ENCODE results near the gene SGMS2.

SGMS2 gene

DNA sequence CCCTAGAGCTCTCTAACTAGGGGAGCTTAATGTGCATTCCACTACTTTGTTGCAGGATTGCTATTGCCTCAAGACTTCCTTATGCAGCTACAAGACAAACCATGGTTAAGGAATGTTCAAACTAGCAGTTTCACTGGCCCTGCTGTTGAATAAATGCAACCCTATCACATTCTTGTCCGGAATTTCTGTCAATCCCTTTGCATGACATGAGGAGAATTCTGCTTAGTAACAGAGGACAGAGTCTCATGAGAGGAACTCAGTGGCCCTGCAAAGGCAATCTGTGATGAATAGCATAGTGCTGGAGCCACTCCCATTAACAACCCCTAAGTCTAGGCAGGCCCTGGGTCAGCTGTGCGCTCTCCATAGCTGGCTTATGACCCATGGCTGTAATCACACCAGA lies 30.7 kb upstream of the SGMS2 start:
- peak; percentile 87 for DNase-seq (ENCODE audit: low read depth)
- H3K4me3 ChIP-seq (ENCODE audit: low read length) = no peak overlapping the region
- TF ChIP-seq, protein P1, sequence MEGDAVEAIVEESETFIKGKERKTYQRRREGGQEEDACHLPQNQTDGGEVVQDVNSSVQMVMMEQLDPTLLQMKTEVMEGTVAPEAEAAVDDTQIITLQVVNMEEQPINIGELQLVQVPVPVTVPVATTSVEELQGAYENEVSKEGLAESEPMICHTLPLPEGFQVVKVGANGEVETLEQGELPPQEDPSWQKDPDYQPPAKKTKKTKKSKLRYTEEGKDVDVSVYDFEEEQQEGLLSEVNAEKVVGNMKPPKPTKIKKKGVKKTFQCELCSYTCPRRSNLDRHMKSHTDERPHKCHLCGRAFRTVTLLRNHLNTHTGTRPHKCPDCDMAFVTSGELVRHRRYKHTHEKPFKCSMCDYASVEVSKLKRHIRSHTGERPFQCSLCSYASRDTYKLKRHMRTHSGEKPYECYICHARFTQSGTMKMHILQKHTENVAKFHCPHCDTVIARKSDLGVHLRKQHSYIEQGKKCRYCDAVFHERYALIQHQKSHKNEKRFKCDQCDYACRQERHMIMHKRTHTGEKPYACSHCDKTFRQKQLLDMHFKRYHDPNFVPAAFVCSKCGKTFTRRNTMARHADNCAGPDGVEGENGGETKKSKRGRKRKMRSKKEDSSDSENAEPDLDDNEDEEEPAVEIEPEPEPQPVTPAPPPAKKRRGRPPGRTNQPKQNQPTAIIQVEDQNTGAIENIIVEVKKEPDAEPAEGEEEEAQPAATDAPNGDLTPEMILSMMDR (conservative IDR thresholded peaks at IDR 0.05; ENCODE audit: low read depth, low read length) = no peak

DNA sequence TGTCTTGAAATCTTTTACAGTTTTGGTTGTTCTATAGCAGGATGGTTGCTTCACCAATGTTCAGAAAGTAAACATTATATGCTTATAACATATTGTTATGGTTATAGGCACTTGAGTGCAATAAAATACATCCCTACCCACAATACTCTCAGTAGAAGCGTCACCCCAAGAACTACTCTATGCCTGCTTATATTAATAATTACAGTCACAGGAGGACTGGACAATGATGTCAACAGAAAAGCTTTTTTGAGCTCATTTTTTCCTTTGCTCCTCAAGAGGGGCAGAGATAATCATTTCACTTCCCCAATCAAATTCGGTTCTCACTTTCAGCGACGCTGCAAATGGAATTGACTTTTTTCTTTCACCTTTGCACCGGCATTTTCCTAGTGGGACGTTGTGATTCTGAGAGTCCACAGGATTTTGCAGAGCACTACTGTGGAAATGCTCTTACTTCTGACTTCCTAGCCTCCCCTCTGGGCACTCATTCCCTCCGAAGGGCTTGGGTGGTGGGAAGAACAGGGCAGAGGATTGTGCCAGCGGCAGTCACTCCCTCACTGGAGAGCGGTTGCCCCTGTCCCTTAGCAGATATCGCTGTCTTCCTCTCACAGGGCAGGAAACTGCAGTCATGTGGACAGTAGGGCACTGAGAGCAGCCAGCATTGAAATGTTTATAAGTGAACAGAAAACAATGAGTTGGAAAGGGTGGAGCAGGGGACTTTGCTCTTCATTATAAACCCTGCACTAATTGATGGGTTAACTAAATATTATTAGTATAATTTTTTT lies 24.9 kb upstream of the SGMS2 start:
- no peak overlapping the region for H3K4me3 ChIP-seq (ENCODE audit: low read length)
- DNase-seq (ENCODE audit: low read depth) = no peak

DNA sequence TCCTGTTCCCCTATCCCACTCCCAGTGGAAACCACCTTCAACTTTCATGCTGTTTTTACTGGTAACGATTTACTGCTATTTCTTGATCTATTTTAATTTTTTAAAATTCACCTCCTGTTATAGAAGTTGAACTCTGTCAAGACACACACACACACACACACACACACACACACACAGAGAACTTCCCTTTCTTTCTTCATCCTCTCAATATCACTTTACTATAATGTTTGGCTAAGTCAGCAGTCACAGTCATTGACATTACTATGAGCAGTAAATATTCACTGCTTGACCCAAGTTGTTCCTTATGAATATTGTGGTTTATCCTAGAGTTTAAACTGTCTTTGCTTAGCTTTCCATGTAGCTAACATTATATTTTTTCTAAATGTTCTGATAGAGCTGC lies 24.0 kb upstream of the SGMS2 start:
- TF ChIP-seq, protein P1 (conservative IDR thresholded peaks at IDR 0.05; ENCODE audit: low read depth, low read length) = no peak
- DNase-seq (ENCODE audit: low read depth) = no peak
- no peak overlapping the region for H3K4me3 ChIP-seq (ENCODE audit: low read length)

More for the DNA sequence above, 24.9 kb upstream of the SGMS2 start:
- TF ChIP-seq, protein P1 (conservative IDR thresholded peaks at IDR 0.05; ENCODE audit: low read depth, low read length) = no peak

DNA sequence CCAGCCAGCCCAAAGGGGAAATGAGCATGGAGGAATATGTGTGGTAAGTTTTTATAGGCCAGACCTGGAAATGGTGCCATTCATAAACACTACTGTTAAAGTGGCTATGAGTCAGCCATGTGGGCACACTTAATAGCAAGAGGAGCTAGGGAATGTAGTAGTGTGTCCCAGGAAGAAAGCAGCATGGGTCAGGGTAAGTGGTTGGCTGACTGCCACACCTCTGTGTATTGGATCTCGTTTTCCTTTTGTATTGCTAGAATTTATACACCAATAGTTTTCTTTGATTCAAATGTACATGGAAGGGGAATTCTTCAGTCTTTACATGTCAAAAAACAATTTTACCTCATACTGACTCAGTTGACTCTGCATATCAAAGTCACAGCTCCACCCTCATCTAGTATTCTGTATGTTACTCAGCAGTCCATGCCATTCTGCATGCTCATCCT lies 22.9 kb upstream of the SGMS2 start:
- no peak for DNase-seq (ENCODE audit: low read depth)
- H3K4me3 ChIP-seq (ENCODE audit: low read length) = no peak overlapping the region
- TF ChIP-seq, protein P1 (conservative IDR thresholded peaks at IDR 0.05; ENCODE audit: low read depth, low read length) = no peak

DNA sequence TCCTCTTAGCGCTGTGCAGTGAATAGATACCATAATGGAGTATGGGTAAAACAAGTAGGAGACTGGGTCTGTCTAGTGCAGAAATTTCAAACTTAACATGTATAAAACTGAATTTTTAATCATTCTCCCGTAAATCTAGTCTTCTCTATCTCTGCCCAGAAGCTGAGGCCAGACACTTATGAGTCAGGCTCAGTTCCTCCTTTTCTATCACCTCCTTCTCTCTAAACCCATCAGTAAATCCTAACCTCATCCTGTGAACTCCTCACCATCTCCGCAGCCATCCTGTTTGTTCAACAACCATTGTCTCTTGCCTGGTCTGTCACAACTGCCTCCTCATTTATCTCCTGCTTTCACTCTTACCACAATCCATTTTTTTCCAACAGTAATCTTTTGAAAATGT lies 19.8 kb upstream of the SGMS2 start:
- TF ChIP-seq, protein P1 (conservative IDR thresholded peaks at IDR 0.05; ENCODE audit: low read depth, low read length) = no peak
- no peak for DNase-seq (ENCODE audit: low read depth)
- H3K4me3 ChIP-seq (ENCODE audit: low read length) = no peak overlapping the region

DNA sequence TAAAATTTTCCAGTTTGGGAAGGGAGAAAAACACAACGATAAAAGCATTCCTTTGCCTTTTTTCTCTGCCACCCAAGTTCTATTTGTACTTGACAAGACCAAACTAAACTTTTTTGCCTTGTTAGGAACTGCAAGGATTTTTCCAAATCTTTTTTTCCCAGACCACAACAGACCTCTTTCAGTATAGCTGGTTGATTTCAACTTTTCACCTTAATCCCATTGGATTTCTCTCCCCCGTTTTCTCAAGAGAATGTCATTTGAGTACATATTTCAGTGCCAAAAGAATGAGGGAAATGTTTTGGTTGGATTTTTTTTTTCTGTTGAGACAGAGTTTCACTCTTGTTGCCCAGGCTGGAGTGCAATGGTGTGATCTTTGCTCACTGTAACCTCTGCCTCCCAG lies 18.5 kb upstream of the SGMS2 start:
- DNase-seq (ENCODE audit: low read depth) = no peak
- no peak overlapping the region for H3K4me3 ChIP-seq (ENCODE audit: low read length)
- TF ChIP-seq, protein P1 (conservative IDR thresholded peaks at IDR 0.05; ENCODE audit: low read depth, low read length) = no peak

DNA sequence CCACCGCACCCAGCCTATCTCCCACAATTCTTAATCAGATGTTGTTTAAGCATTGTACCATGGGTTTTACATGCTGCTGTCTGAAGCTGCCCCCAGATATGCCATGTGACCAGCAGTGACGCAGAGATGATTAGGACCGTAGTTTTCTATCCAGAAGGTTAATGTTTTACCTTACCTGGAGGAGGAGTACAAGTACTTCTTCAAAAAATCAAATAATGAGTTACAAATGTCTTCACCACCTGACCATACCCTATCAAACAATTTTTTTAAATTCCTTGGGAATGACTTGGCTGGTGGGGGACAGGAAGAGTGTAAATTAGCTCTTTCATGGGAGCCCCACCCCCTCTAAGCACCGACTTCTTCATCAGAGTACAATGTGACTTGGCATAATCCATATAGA lies 16.2 kb upstream of the SGMS2 start:
- H3K4me3 ChIP-seq (ENCODE audit: low read length) = no peak overlapping the region
- TF ChIP-seq, protein P1 (conservative IDR thresholded peaks at IDR 0.05; ENCODE audit: low read depth, low read length) = no peak
- DNase-seq (ENCODE audit: low read depth) = no peak

Data from retinal pigment epithelial cell (primary cell).